IMR-90 (cell line): Measurements from ENCODE around the gene ASXL1. TPM values are rescaled to one million over a fixed set of nuclear protein-coding genes. Genes with fewer than 3 reads are reported as not detected.

Source experiments
- ATAC-seq: fragments of 200-7000 bp; cut with Tn5 transposase; 2 replicates; pipeline ENCODE4 v1.9.1; 2020; ENCODE audit warnings: low read depth, mild to moderate bottlenecking, moderate library complexity
- BruUV-seq: library from RNA; stranded (reverse); fragments of 400-500 nt; replicated peaks from 2 replicates; lab custom pipeline; 2021; lab: Mats Ljungman, UMichigan
- CTCF ChIA-PET: fragments of 300-600 bp; formaldehyde crosslinking; extraction: SDS; loops from one replicate; lab custom pipeline; 2021; ENCODE audit warnings: antibody characterized with exemption; lab: Yijun Ruan, JAX
- POLR2A ChIA-PET: fragments of 300-600 bp; sonication (Branson Sonifier 250); formaldehyde crosslinking; loops from one replicate; lab custom pipeline; 2022; ENCODE audit warnings: antibody characterized with exemption; ENCODE audit not compliant: unreplicated experiment; lab: Charles Lee
- DNase-seq: peaks from one replicate; pipeline ENCODE4 v3.0.0; 2013
- H2AFZ ChIP-seq: replicated peaks from 2 replicates; pipeline ENCODE3; 2013; ENCODE audit warnings: low read length, mild to moderate bottlenecking; ENCODE audit not compliant: poor library complexity
- H2AK5ac ChIP-seq: 2 replicates; pipeline ENCODE4 v1.6.1; 2013; ENCODE audit warnings: low read depth, low read length, inconsistent platforms
- H2AK9ac ChIP-seq: replicated peaks from 2 replicates; pipeline ENCODE3; 2013; ENCODE audit warnings: mild to moderate bottlenecking, low read depth, low read length, moderate library complexity; ENCODE audit not compliant: poor library complexity
- H2BK120ac ChIP-seq: 2 replicates; pipeline ENCODE4 v1.6.1; 2013; ENCODE audit warnings: low read depth, low read length, inconsistent platforms
- H2BK15ac ChIP-seq: 3 replicates; pipeline ENCODE4 v1.6.1; 2013; ENCODE audit warnings: low read depth, low read length, inconsistent platforms
- H2BK20ac ChIP-seq: 2 replicates; pipeline ENCODE4 v1.6.1; 2013; ENCODE audit warnings: low read depth, mild to moderate bottlenecking, inconsistent platforms, low read length, moderate library complexity
- H2BK5ac ChIP-seq: 2 replicates; pipeline ENCODE4 v1.6.1; 2013; ENCODE audit warnings: mild to moderate bottlenecking, low read depth, low read length, inconsistent platforms; ENCODE audit not compliant: poor library complexity, severe bottlenecking
- H3K14ac ChIP-seq: replicated peaks from 2 replicates; pipeline ENCODE4 v1.6.1; 2013; ENCODE audit warnings: low read depth, low read length, inconsistent platforms
- H3K18ac ChIP-seq: 2 replicates; pipeline ENCODE4 v1.6.1; 2013; ENCODE audit warnings: low read depth, low read length, control low read depth
- H3K23ac ChIP-seq: 2 replicates; pipeline ENCODE4 v1.6.1; 2013; ENCODE audit warnings: low read depth, low read length, inconsistent platforms
- H3K27ac ChIP-seq: 2 replicates; pipeline ENCODE4 v1.5.1; 2013; ENCODE audit warnings: mild to moderate bottlenecking, control low read depth, low read length; ENCODE audit not compliant: insufficient read depth
- H3K27me3 ChIP-seq: 2 replicates; pipeline ENCODE4 v1.6.1; 2013; ENCODE audit warnings: low read length; ENCODE audit not compliant: control insufficient read depth, insufficient read depth
- H3K36me3 ChIP-seq: 2 replicates; pipeline ENCODE4 v1.6.1; 2013; ENCODE audit warnings: low read length, mixed read lengths; ENCODE audit not compliant: control insufficient read depth, insufficient read depth
- H3K4ac ChIP-seq: 2 replicates; pipeline ENCODE4 v1.6.1; 2013; ENCODE audit warnings: low read depth, low read length, inconsistent platforms
- H3K4me1 ChIP-seq: 2 replicates; pipeline ENCODE4 v1.6.1; 2013; ENCODE audit warnings: low read length, mixed read lengths; ENCODE audit not compliant: control insufficient read depth, insufficient read depth
- H3K4me2 ChIP-seq: 2 replicates; pipeline ENCODE4 v1.6.1; 2013; ENCODE audit warnings: low read depth, mild to moderate bottlenecking, control low read depth, low read length, moderate library complexity
- H3K4me3 ChIP-seq: 2 replicates; pipeline ENCODE4 v1.5.1; 2013; ENCODE audit warnings: low read depth, mild to moderate bottlenecking, control low read depth, low read length, moderate library complexity; ENCODE audit not compliant: insufficient read depth
- H3K56ac ChIP-seq: 2 replicates; pipeline ENCODE4 v1.6.1; 2013; ENCODE audit warnings: low read length, inconsistent platforms; ENCODE audit not compliant: insufficient read depth; ENCODE audit errors: extremely low read depth
- H3K79me1 ChIP-seq, 2 experiments: 2 replicates each; pipeline ENCODE4 v1.6.1; 2013; ENCODE audit warnings: low read length in 2 of 2, inconsistent platforms in 1 of 2, low read depth in 1 of 2
- H3K9ac ChIP-seq: 2 replicates; pipeline ENCODE4 v1.6.1; 2013; ENCODE audit warnings: low read depth, low read length, control low read depth
- H3K9me1 ChIP-seq: 2 replicates; pipeline ENCODE4 v1.6.1; 2013; ENCODE audit warnings: low read length, inconsistent platforms; ENCODE audit not compliant: insufficient read depth
- H3K9me3 ChIP-seq: 2 replicates; pipeline ENCODE4 v1.6.1; 2013; ENCODE audit warnings: low read length; ENCODE audit not compliant: control insufficient read depth, insufficient read depth
- H4K20me1 ChIP-seq: 2 replicates; pipeline ENCODE4 v1.6.1; 2013; ENCODE audit warnings: low read length, inconsistent platforms; ENCODE audit not compliant: insufficient read depth
- H4K5ac ChIP-seq: 2 replicates; pipeline ENCODE4 v1.6.1; 2013; ENCODE audit warnings: mild to moderate bottlenecking, low read depth, low read length, control low read depth
- H4K8ac ChIP-seq, 2 experiments: 2 replicates each; pipeline ENCODE4 v1.6.1; 2013; ENCODE audit warnings: low read depth in 2 of 2, low read length in 2 of 2, control low read depth in 1 of 2, inconsistent platforms in 1 of 2
- H4K91ac ChIP-seq: 2 replicates; pipeline ENCODE4 v1.6.1; 2013; ENCODE audit warnings: low read depth, low read length, inconsistent platforms; ENCODE audit not compliant: insufficient read depth
- CEBPB ChIP-seq: IDR thresholded peaks from 2 replicates; pipeline ENCODE4 v1.6.1; 2012; ENCODE audit warnings: low read depth, low read length, improper control_type of control experiment
- MXI1 ChIP-seq: IDR thresholded peaks from 2 replicates; pipeline ENCODE4 v1.6.1; 2012; ENCODE audit warnings: low read depth, mild to moderate bottlenecking, low read length, moderate library complexity, borderline replicate concordance
- NFE2L2 ChIP-seq: fragments of 150-350 bp; IDR thresholded peaks from 2 replicates; pipeline ENCODE4 v1.6.1; 2016; ENCODE audit warnings: low read depth, mild to moderate bottlenecking, low read length
- POLR2A ChIP-seq: IDR thresholded peaks from 2 replicates; pipeline ENCODE4 v1.6.1; 2012; ENCODE audit warnings: mild to moderate bottlenecking, low read depth, low read length
- WGBS, 2 experiments: methylation state at CpG; one replicate each; pipeline versions ENCODE4 v1.1.5 to v1.1.7; 2013; ENCODE audit warnings: missing lambda C conversion rate in 2 of 2; ENCODE audit not compliant: insufficient read length in 1 of 2; ENCODE audit errors: extremely low coverage in 2 of 2; 5-methylcytosine and 5-hydroxymethylcytosine counted together
- dilution Hi-C: fragments of 300-500 bp; cut with HindIII; formaldehyde crosslinking; loops from one replicate; pipeline ENCODE4 v1.14.3; 2018; ENCODE audit warnings: low sequenced_read_pairs; ENCODE audit not compliant: unreplicated experiment
- in situ Hi-C: fragments of 300-500 bp; cut with MboI; formaldehyde crosslinking; loops from 3 replicates; pipeline ENCODE4 v1.14.3; 2019; ENCODE audit warnings: low sequenced_read_pairs, inconsistent platforms, mixed read lengths
- intact Hi-C: fragments of 100-400 bp; cut with micrococcal nuclease; formaldehyde crosslinking; loops from 2 replicates; pipeline ENCODE4 v1.10.0; 2022
- polyA plus RNA-seq, 3 experiments: library from polyadenylated mRNA; depleted of rRNA; stranded (reverse); fragments of >200 nt; gene quantifications; 2 replicates each; pipeline ENCODE4 v1.2.3, GENCODE V29; 2012; ENCODE audit warnings: low replicate concordance in 1 of 3
- total RNA-seq: library from RNA; depleted of rRNA; stranded (reverse); fragments of >200 nt; gene quantifications from 2 replicates; pipeline ENCODE4 v1.2.3, GENCODE V29; 2012

Gene ASXL1
- total and polyA plus RNA-seq, 2 of the 4 experiments (the other 2 are of a cell fraction) = 29.9 to 37.1 TPM

GRCh38 chr20:32320305-32320704 is 37.8 kb upstream of the ASXL1 start:
- no peak overlapping the region for H2AFZ ChIP-seq
- no peak overlapping the region for H3K56ac ChIP-seq
- H4K91ac ChIP-seq = no peak overlapping the region
- no peaks in the 10 kb centered on the region for H3K9me3 ChIP-seq
- ATAC-seq = no peak
- H4K20me1 ChIP-seq = no peaks in the 10 kb centered on the region
- H3K4me2 ChIP-seq = no peak overlapping the region
- H2BK20ac ChIP-seq = no peak overlapping the region
- H2BK5ac ChIP-seq = no peak overlapping the region
- no TSS peak for BruUV-seq
- WGBS, 2 experiments = no CpG with 5 or more reads among the region's 1 CpG
- peaks cover 5% of the 10 kb centered on the region for H3K4me1 ChIP-seq
- H3K36me3 ChIP-seq = peaks cover 17% of the 10 kb centered on the region
- H4K8ac ChIP-seq = no peak overlapping the region
- H2BK120ac ChIP-seq = no peak overlapping the region
- CTCF ChIA-PET = no interaction called here
- no peak overlapping the region for H2AK9ac ChIP-seq
- intact Hi-C loops = no loop called here
- no peak overlapping the region for H2BK15ac ChIP-seq
- no peak overlapping the region for H3K18ac ChIP-seq
- no peak overlapping the region for H4K5ac ChIP-seq
- H3K27ac ChIP-seq = no peak overlapping the region
- H3K27me3 ChIP-seq = no peaks in the 10 kb centered on the region
- H3K4ac ChIP-seq = no peak overlapping the region
- no peak overlapping the region for H3K14ac ChIP-seq
- DNase-seq = no peak
- H3K79me1 ChIP-seq = peaks cover 5 to 11% of the 10 kb centered on the region in 2 experiments; a peak in 2 of 4 replicates
- dilution Hi-C loops = no loop called here
- TF ChIP-seq POLR2A (no peak), MXI1 (no peak), CEBPB (no peak), NFE2L2 (no peak)
- H3K23ac ChIP-seq = no peak overlapping the region
- H2AK5ac ChIP-seq = no peak overlapping the region
- 0 out of 2 replicates have a peak, but pooled peaks cover 2% of the 10 kb centered on the region for H3K9me1 ChIP-seq
- POLR2A ChIA-PET = no interaction called here
- no peak overlapping the region for H3K4me3 ChIP-seq
- in situ Hi-C loops = no loop called here
- no peak overlapping the region for H3K9ac ChIP-seq
